ENCODE data around the gene EARS2.

DNA sequence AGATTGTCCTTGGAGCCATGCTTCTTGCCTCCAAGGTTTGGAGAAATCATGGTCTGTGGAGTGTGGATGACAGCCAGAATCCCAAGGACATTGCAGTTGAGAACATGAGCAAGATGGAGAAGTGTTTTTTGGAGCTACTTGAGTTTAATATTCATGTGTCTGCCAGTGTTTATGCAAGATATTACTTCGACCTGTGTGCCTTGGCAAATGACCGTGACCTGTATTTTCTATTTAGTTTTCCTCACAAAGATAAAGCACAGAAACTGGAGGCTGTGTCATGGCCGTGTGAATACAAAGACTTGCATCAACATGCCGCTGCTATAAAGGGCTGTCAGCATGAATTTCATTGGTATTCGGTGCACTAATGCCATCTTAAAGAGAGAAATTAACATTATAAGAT, 55.9 kb downstream of the EARS2 start:
- TF ChIP-seq, protein P1, sequence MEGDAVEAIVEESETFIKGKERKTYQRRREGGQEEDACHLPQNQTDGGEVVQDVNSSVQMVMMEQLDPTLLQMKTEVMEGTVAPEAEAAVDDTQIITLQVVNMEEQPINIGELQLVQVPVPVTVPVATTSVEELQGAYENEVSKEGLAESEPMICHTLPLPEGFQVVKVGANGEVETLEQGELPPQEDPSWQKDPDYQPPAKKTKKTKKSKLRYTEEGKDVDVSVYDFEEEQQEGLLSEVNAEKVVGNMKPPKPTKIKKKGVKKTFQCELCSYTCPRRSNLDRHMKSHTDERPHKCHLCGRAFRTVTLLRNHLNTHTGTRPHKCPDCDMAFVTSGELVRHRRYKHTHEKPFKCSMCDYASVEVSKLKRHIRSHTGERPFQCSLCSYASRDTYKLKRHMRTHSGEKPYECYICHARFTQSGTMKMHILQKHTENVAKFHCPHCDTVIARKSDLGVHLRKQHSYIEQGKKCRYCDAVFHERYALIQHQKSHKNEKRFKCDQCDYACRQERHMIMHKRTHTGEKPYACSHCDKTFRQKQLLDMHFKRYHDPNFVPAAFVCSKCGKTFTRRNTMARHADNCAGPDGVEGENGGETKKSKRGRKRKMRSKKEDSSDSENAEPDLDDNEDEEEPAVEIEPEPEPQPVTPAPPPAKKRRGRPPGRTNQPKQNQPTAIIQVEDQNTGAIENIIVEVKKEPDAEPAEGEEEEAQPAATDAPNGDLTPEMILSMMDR (IDR thresholded peaks at IDR 0.05), result no peak
- no peak for TF ChIP-seq EZH2 (IDR thresholded peaks at IDR 0.05)
- no peak for TF ChIP-seq EZH2phosphoT487 (IDR thresholded peaks at IDR 0.05)
